GM19193 (cell line): Measurements from ENCODE around the gene SCAF4.

Experiments
- POLR2A ChIP-seq: IDR thresholded peaks from 4 replicates; pipeline ENCODE4 v1.6.1; 2011; ENCODE audit not compliant: insufficient read depth, insufficient read length; ENCODE audit errors: extremely low read depth

SCAF4 gene

GRCh38 chr21:31728952-31729351 lies 3.0 kb downstream of the SCAF4 start:
- no peak for TF ChIP-seq POLR2A

DNA sequence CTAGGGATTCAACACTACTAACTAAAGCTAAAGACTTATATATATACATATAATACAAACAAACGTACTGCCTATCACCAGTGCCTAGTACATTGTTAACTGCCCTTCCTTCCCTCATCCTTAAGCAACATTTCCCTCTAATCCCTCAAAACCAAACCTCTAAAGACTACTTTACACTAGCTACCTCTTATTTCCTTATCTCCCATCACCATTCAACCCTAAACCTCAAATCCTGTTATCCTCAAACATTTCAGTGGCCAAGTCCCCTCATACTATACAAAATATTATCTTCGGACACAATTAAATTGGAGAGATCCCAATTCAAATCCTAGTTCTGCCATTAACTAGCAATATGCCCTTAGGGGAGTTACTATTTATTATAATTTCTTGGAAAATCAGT lies 3.7 kb downstream of the SCAF4 start:
- TF ChIP-seq POLR2A: no peak

- no peak for TF ChIP-seq POLR2A
These were observed 4.7 kb downstream of the SCAF4 start for GRCh38 chr21:31727181-31727580.

DNA sequence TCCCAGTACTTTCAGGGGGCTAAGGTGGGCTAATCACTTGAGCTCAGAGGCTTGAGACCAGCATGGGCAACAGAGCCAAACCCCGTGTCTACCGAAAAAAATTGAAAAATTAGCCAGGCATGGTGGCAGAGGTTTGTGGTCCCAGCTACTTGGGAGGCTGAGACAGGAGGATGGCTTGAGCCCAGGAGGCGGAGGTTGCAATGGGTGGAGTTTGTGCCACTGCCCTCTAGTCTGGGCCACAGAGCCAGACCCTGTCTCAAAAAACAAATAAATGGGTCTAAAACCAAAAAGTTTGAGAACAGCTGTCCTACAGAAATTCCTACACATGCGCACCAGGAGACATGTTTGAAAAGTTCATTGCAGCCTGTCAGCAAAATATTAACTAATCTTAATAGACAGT lies 5.5 kb downstream of the SCAF4 start:
- no peak for TF ChIP-seq POLR2A

DNA sequence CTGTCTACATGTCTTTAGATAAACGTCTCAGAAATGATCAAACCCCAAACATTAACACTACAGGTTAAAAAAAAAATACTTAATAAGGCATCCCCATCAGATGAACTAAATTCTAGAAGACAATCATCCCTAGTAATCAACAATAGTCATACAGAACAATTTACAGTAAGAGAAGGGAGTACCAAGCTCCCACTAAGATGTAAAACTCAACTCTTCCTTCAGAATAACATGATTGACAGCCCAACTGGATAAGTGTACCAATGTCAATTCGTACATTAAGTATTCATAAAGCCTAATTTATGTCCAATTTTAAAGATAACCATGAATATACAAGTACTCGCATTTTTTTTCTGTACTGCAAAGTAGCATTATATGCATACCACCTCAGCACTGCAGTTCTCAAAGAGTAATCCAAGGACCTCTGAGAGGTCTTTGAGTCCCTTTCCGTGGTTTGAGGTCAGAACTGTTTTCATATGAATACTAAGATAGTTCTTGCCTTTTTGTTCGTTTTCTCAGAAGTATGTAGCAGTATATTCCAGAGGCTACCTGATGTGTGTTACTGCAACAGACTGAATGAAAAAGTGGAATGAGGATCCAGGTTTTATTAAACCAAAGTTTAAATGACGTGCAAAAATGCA lies 6.6 kb downstream of the SCAF4 start:
- no peak for TF ChIP-seq POLR2A

- TF ChIP-seq POLR2A: no peak
These were observed 7.4 kb downstream of the SCAF4 start for GRCh38 chr21:31724552-31724951.

DNA sequence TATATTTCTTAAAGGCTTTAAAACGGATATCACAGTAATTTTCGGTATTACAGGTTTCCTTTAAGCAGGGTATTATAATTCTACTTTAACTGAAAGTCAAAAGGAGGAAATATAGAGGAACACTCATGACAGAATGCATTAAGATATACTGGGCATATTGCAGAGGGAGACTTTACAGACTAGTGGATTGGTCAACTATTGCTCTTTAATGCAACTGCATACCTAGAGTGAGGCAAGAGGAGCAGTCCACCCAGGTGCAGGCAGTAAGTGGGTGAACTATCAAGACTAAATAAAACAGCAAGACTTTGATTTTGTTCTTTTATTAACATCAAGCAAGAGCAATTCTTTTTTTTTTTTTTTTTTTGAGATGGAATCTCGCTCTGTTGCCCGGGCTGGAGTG lies 10.5 kb downstream of the SCAF4 start:
- TF ChIP-seq POLR2A: no peak

DNA sequence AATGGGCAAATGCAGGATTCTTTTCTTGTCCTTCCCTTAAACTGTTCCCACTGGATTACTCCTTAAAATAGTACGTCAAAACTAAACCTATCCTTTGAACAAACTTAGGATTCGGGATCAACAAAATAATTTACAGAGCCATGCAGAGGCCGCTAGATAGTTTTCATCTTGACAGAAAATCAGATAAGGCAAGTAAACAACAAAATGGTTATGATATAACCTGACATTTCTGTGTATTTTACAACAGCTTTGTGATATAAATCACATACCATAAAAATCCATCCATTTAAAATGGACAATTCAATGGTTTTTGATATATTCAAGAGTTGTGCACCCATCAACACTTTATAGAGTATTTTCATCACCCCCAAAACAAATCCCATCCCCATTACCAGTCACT lies 11.2 kb downstream of the SCAF4 start:
- no peak for TF ChIP-seq POLR2A

GRCh38 chr21:31720330-31720729 lies 11.6 kb downstream of the SCAF4 start:
- no peak for TF ChIP-seq POLR2A

GRCh38 chr21:31716106-31716505 lies 15.8 kb downstream of the SCAF4 start:
- no peak for TF ChIP-seq POLR2A

- TF ChIP-seq POLR2A: no peak
These were observed 17.1 kb downstream of the SCAF4 start for GRCh38 chr21:31714741-31715365.

DNA sequence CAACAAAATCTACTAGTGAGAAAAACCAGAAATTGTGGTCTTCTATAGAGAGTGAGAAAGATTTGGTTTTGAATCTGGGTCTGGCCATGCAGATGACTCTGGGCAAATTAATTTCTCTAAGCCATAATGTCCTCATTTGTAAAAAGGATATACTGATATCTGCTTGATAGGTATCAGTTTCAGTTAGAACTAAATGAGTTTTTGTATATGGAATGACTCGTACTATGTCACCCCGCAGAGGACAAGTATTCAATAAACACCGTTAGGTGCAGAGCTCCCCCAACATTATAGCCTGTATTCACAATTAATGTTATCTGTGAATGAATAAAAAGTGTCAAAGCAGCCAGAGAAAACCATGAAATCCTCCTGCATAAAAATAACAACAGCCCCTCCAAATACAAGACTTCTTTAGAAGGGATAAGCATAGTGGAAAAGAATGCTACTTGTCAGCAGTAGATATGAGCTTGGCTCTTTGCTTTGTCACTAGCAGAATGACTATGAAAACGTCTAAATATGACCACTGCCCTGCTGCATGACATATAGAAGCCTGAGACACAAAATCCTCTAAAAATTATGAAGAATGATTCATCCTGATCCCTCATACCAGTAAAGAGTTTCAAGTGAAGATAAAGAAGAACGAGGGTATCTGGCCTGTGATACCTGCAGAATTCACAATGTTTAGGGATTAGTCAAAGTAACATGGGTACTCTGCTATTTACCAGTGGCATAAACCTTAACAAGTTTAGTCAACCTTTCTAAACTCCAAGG lies 17.8 kb downstream of the SCAF4 start:
- TF ChIP-seq POLR2A: no peak

- no peak for TF ChIP-seq POLR2A
These were observed 18.8 kb downstream of the SCAF4 start for GRCh38 chr21:31713115-31713514.

- TF ChIP-seq POLR2A: no peak
These were observed 20.1 kb downstream of the SCAF4 start for GRCh38 chr21:31711745-31712285.

DNA sequence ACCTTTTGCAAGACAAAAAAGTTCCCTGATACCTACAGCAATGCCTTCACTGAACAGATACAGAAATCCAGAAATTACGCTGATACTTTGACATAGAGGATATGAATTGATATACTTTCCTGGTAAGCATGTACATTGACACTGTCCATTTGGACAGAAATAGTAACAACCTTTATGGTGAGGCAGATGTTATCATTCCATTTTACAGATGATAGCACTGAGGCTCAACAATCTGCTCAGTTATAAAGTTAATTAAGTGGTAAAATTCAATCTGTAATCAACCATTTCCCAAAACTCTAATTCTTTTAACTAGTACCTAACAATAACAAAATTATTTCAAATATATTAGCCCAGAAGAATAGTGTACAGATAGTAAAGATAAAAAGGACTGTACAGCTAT lies 20.6 kb downstream of the SCAF4 start:
- TF ChIP-seq POLR2A: no peak

DNA sequence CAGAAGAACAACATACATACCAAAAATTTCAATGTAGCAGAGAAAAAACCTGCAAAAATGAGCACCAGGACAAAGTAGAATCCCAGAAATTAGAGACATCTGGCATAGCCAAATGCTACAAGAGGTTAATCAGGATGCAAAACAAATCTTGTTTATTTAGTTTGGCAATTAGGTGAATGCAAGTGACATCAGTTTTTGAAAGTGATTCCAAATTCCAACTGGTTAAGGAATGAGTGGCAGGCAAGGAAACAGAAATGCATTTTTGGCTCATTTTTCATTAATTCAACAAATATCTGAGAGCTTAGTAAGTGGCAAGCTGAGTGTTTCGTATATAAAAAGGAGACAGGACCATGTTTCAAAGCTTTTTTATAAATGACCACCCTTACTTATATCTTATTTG lies 21.3 kb downstream of the SCAF4 start:
- no peak for TF ChIP-seq POLR2A
